MCF 10A (cell line): ENCODE data around the gene CPO. TPM values are rescaled to one million over a fixed set of nuclear protein-coding genes. Genes with fewer than 3 reads are reported as not detected.
A peak's percentile ranks its signal among the peaks of the same experiment; 100 is the strongest.

Experiments used
- BruUV-seq: library from RNA; stranded (reverse); fragments of 400-500 nt; replicated peaks from 2 replicates; lab custom pipeline; 2021; lab: Mats Ljungman, UMichigan
- CTCF ChIA-PET: fragments of 300-600 bp; sonication (Branson Sonifier 250); formaldehyde crosslinking; extraction: SDS; loops from one replicate; lab custom pipeline; 2021; ENCODE audit warnings: antibody characterized with exemption, inconsistent platforms; lab: Yijun Ruan, JAX
- POLR2A ChIA-PET: fragments of 300-600, 350-650 bp; sonication (Branson Sonifier 250); formaldehyde crosslinking; extraction: SDS; loops from one replicate; lab custom pipeline; 2020; ENCODE audit warnings: antibody characterized with exemption, inconsistent platforms; lab: Yijun Ruan, JAX
- DNase-seq: peaks from one replicate; pipeline ENCODE4 v3.0.0-alpha.2; 2018; ENCODE audit not compliant: unreplicated experiment
- H3K27ac Mint-ChIP-seq: one replicate; pipeline ENCODE4 v1.8.0; 2022; ENCODE audit warnings: mild to moderate bottlenecking, low read depth, mixed read lengths; ENCODE audit not compliant: unreplicated experiment
- H3K27me3 Mint-ChIP-seq: one replicate; pipeline ENCODE4 v1.8.0; 2022; ENCODE audit warnings: mixed read lengths; ENCODE audit not compliant: insufficient read depth, unreplicated experiment
- H3K36me3 Mint-ChIP-seq: one replicate; pipeline ENCODE4 v1.8.0; 2022; ENCODE audit warnings: mild to moderate bottlenecking, moderate library complexity, mixed read lengths; ENCODE audit not compliant: insufficient read depth, unreplicated experiment
- H3K4me1 Mint-ChIP-seq: one replicate; pipeline ENCODE4 v1.8.0; 2022; ENCODE audit warnings: mixed read lengths; ENCODE audit not compliant: insufficient read depth, unreplicated experiment
- H3K4me3 Mint-ChIP-seq: one replicate; pipeline ENCODE4 v1.8.0; 2022; ENCODE audit warnings: mild to moderate bottlenecking, moderate library complexity, mixed read lengths; ENCODE audit not compliant: unreplicated experiment
- H3K9me3 Mint-ChIP-seq: one replicate; pipeline ENCODE4 v1.8.0; 2022; ENCODE audit warnings: mixed read lengths; ENCODE audit not compliant: unreplicated experiment
- CTCF ChIP-seq: fragments of 200-600 bp; IDR thresholded peaks from one replicate; pipeline ENCODE4 v1.8.0; 2022; ENCODE audit warnings: antibody characterized with exemption, mild to moderate bottlenecking; ENCODE audit not compliant: unreplicated experiment
- intact Hi-C: fragments of 100-400 bp; cut with micrococcal nuclease; formaldehyde crosslinking; loops from 2 replicates; pipeline ENCODE4 v1.14.1; 2022
- total RNA-seq: library from RNA; stranded (reverse); gene quantifications from 2 replicates; pipeline ENCODE4 v1.2.3, GENCODE V29; 2022

Gene CPO
- total RNA-seq, 1 experiment from 2014 or later: not detected

DNA sequence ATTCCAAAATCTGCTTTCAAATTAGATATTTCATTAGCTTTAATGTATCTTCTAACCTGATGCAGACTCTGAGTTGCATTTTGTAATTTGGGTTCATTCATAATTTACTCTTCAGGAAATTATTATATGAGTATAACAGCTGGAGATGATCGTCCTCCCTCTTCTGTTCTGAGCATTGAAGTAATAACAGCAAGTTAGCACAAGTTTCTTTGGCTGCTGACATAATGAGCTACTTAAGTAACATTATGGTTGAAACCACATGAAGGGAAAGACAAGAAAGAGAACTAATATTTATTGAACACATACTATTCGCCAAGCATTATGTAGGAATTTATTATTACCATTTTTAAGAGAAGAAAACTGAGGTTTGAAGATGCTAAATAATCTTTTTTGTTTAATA is 75.1 kb downstream of the CPO start:
- Mint-ChIP-seq H3K27ac (no peak overlapping the region), H3K27me3 (no peaks in the 10 kb centered on the region), H3K4me3 (no peak overlapping the region), H3K36me3 (no peaks in the 10 kb centered on the region), H3K9me3 (no peaks in the 10 kb centered on the region), H3K4me1 (peaks cover 24% of the 10 kb centered on the region)
- intact Hi-C loops: no loop called here
- no peak for TF ChIP-seq CTCF
- no TSS peak for BruUV-seq
- DNase-seq: peak; percentile 30
- CTCF ChIA-PET: interaction anchor here (0.6 to 1.5 kb wide), 3 partner anchors 32 to 835 kb away, joined by 3 to 4 read pairs (median 3); partner anchors contain the start of gene KLF7
- POLR2A ChIA-PET: interaction anchor here (0.6 to 1.6 kb wide), 5 partner anchors 74 to 415 kb away, joined by 3 to 4 read pairs (median 3); partner anchors contain the start of gene KLF7

GRCh38 chr2:207015901-207016300 is 76.6 kb downstream of the CPO start:
- POLR2A ChIA-PET: interaction anchor here (1.2 kb wide), 1 partner anchor 722 kb away, joined by 3 read pairs; no protein-coding TSS in a partner anchor
- BruUV-seq: no TSS peak
- no peak for DNase-seq
- H3K27ac Mint-ChIP-seq: no peak overlapping the region
- TF ChIP-seq CTCF: no peak
- no peaks in the 10 kb centered on the region for H3K36me3 Mint-ChIP-seq
- H3K4me3 Mint-ChIP-seq: no peak overlapping the region
- H3K4me1 Mint-ChIP-seq: peaks cover 24% of the 10 kb centered on the region
- intact Hi-C loops: no loop called here
- CTCF ChIA-PET: no interaction called here
- H3K9me3 Mint-ChIP-seq: no peaks in the 10 kb centered on the region
- no peaks in the 10 kb centered on the region for H3K27me3 Mint-ChIP-seq

Other genes starting within 250 kb of the CPO start
- gene DYTN, start 221.1 kb upstream of the CPO start, total RNA-seq: not detected in 2 replicates
- 0.66 and 0.77 TPM in 2 replicates for gene MDH1B, start 174.2 kb upstream of the CPO start, total RNA-seq
- 28.9 and 34.6 TPM in 2 replicates for gene FASTKD2, start 173.9 kb upstream of the CPO start, total RNA-seq
- gene KLF7, start 226.4 kb downstream of the CPO start, total RNA-seq: 40.1 and 51.8 TPM in 2 replicates